HG02973 (cell line): ENCODE measurements around the gene S100A1.

ENCODE experiments used
- ATAC-seq: cut with Tn5 transposase; IDR thresholded peaks from one replicate; pipeline ENCODE4 v1.9.1; 2021; ENCODE audit warnings: moderate library complexity; ENCODE audit not compliant: unreplicated experiment

The S100A1 gene

GRCh38 chr1:153610334-153610733 is 17.9 kb upstream of the S100A1 start:
- no peak for ATAC-seq

GRCh38 chr1:153610811-153611301 is 17.4 kb upstream of the S100A1 start:
- no peak for ATAC-seq

- ATAC-seq, result no peak
Observed at GRCh38 chr1:153611356-153611755, 16.9 kb upstream of the S100A1 start.

GRCh38 chr1:153612111-153612754 is 16.0 kb upstream of the S100A1 start:
- no peak for ATAC-seq

- no peak for ATAC-seq
Observed at GRCh38 chr1:153612755-153613331, 15.4 kb upstream of the S100A1 start, which contains the start of gene S100A16. S100A16 (minus strand) TSS chr1:153613137; CDS start chr1:153608151, 4,986 bp downstream.

- ATAC-seq, result no peak
Observed at GRCh38 chr1:153613406-153613805, 14.8 kb upstream of the S100A1 start.

- no peak for ATAC-seq
Observed at GRCh38 chr1:153614189-153614900, 13.9 kb upstream of the S100A1 start.

- no peak for ATAC-seq
Observed at GRCh38 chr1:153614906-153615305, 13.3 kb upstream of the S100A1 start.

GRCh38 chr1:153615406-153615805 is 12.8 kb upstream of the S100A1 start:
- no peak for ATAC-seq

GRCh38 chr1:153616144-153616916 is 11.9 kb upstream of the S100A1 start, which contains the start of gene S100A14:
S100A14 (minus strand) TSS chr1:153616325; CDS start chr1:153615858, 467 bp downstream.
- no peak for ATAC-seq

- no peak for ATAC-seq
Observed at GRCh38 chr1:153616917-153617311, 11.3 kb upstream of the S100A1 start.

GRCh38 chr1:153617663-153618062 is 10.6 kb upstream of the S100A1 start:
- peak; percentile 65 for ATAC-seq

- ATAC-seq, result no peak
Observed at GRCh38 chr1:153619171-153619570, 9.1 kb upstream of the S100A1 start.

GRCh38 chr1:153623101-153623500 is 5.1 kb upstream of the S100A1 start:
- ATAC-seq, result no peak

GRCh38 chr1:153624965-153625611 is 3.1 kb upstream of the S100A1 start:
- ATAC-seq, result no peak

- no peak for ATAC-seq
Observed at GRCh38 chr1:153626477-153626903, 1.7 kb upstream of the S100A1 start.

- ATAC-seq, result no peak
Observed at GRCh38 chr1:153626904-153627714, 1.1 kb upstream of the S100A1 start, which contains the start of gene S100A13. S100A13 (minus strand) TSS chr1:153627505; CDS start chr1:153626472, 1,033 bp downstream.

GRCh38 chr1:153628638-153629342 is 556 bp downstream of the S100A1 start:
- no peak for ATAC-seq

- no peak for ATAC-seq
Observed at GRCh38 chr1:153629343-153629665, 1.1 kb downstream of the S100A1 start.
